Upper lobe of left lung (tissue), 6 donors: Measurements from ENCODE around the gene ARHGAP26. TPM values are rescaled to one million over a fixed set of nuclear protein-coding genes. Genes with fewer than 3 reads are reported as not detected.

Source experiments
- ATAC-seq, 2 donors: fragments of 200-7000 bp; cut with Tn5 transposase; one replicate each; pipeline ENCODE4 v1.9.1; 2022; ENCODE audit warnings: mild to moderate bottlenecking in 2 of 2, moderate library complexity in 2 of 2; ENCODE audit not compliant: low FRiP score in 2 of 2
- DNase-seq, 2 donors: peaks; one replicate each; pipeline ENCODE4 v3.0.0-alpha.2; 2019 to 2020
- H3K27ac ChIP-seq, 4 donors: fragments of 200-600 bp; sonication (generic); one replicate each; pipeline ENCODE4 v1.5.1; 2016 to 2019
- H3K27me3 ChIP-seq, 4 donors: fragments of 200-600 bp; sonication (generic); one replicate each; pipeline ENCODE4 v1.5.1; 2017 to 2019
- H3K36me3 ChIP-seq, 4 donors: fragments of 200-600 bp; sonication (generic); one replicate each; pipeline ENCODE4 v1.5.1; 2016 to 2019
- H3K4me1 ChIP-seq, 4 donors: fragments of 200-600 bp; sonication (generic); one replicate each; pipeline ENCODE4 v1.5.1; 2018 to 2019
- H3K4me3 ChIP-seq, 4 donors: fragments of 200-600 bp; sonication (generic); one replicate each; pipeline ENCODE4 v1.5.1; 2017 to 2019; ENCODE audit warnings: mild to moderate bottlenecking in 2 of 4, moderate library complexity in 1 of 4
- H3K9me3 ChIP-seq, 4 donors: fragments of 200-600 bp; sonication (generic); one replicate each; pipeline ENCODE4 v1.5.1; 2018 to 2019
- CTCF ChIP-seq, 6 experiments: fragments of 450-650 bp in 4 of 6; fragments of 200-600 bp in 2 of 6; sonication (generic) in 2 of 6; IDR thresholded peaks; one replicate each; pipeline ENCODE4 v1.5.1; 2016 to 2019; ENCODE audit warnings: antibody characterized with exemption in 6 of 6
- EP300 ChIP-seq, 4 donors: sonication (generic); formaldehyde crosslinking; IDR thresholded peaks; one replicate each; pipeline ENCODE4 v1.5.1; 2017; ENCODE audit warnings: antibody characterized with exemption in 4 of 4, control low read depth in 2 of 4
- POLR2A ChIP-seq, 4 donors: fragments of 450-650 bp; IDR thresholded peaks; one replicate each; pipeline ENCODE4 v1.5.1; 2016 to 2017; ENCODE audit warnings: antibody characterized with exemption in 4 of 4, mild to moderate bottlenecking in 2 of 4
- POLR2AphosphoS5 ChIP-seq, 2 donors: sonication (generic); formaldehyde crosslinking; IDR thresholded peaks; one replicate each; pipeline ENCODE4 v1.5.1; 2017; ENCODE audit warnings: antibody characterized with exemption in 2 of 2
- WGBS, 2 donors: methylation state at CpG; one replicate each; pipeline ENCODE4 v1.1.5; 2017 to 2018; 5-methylcytosine and 5-hydroxymethylcytosine counted together
- total RNA-seq, 6 donors: library from RNA; depleted of rRNA in 4 of 6; stranded (reverse); fragments of >200 nt in 4 of 6; gene quantifications; one replicate each; pipeline versions ENCODE4 v1.1.0 to v1.2.1, GENCODE V29; 2016 to 2021
- donor health status: DM: no; HTN: no; CAD: no; lungs with moderate emphysema.
- donor health status: DM: no; HTN: yes; CAD: no; lungs with severe emphysema.

The ARHGAP26 gene
- total RNA-seq, 6 donors from 2014 or later, result 34.9 to 90.1 (median 38.9) TPM

- Histone ChIP-seq H3K9me3 (no peaks in the 10 kb centered on the region), H3K4me3 (no peak overlapping the region), H3K27me3 (no peaks in the 10 kb centered on the region), H3K27ac (no peak overlapping the region), H3K36me3 (no peaks in the 10 kb centered on the region), H3K4me1 (peaks cover 8 to 32% (median 22%) of the 10 kb centered on the region in 4 donors)
- DNase-seq (no peak), ATAC-seq (no peak)
- no peak for TF ChIP-seq EP300 (IDR thresholded peaks at IDR 0.05)
- TF ChIP-seq POLR2A (IDR thresholded peaks at IDR 0.05), result no peak
- TF ChIP-seq POLR2AphosphoS5 (IDR thresholded peaks at IDR 0.05), result no peak
- no peak for TF ChIP-seq CTCF (IDR thresholded peaks at IDR 0.05)
- WGBS, 2 donors, result 36 to 42% methylated on average over 1 of the region's 1 CpG
These were observed 340.4 kb downstream of the ARHGAP26 start for GRCh38 chr5:143110591-143110990.

GRCh38 chr5:143111799-143112198, 341.6 kb downstream of the ARHGAP26 start:
- DNase-seq, result no peak
- H3K27ac ChIP-seq, result no peak overlapping the region
- H3K4me1 ChIP-seq, result peaks cover 8 to 25% (median 22%) of the 10 kb centered on the region in 4 donors
- no peak overlapping the region for H3K4me3 ChIP-seq
- no peaks in the 10 kb centered on the region for H3K27me3 ChIP-seq
- 92 to 97% methylated on average over 5 of the region's 5 CpGs for WGBS, 2 donors
- no peaks in the 10 kb centered on the region for H3K9me3 ChIP-seq
- ATAC-seq, result no peak
- TF ChIP-seq POLR2A (IDR thresholded peaks at IDR 0.05) (no peak), CTCF (IDR thresholded peaks at IDR 0.05) (no peak), POLR2AphosphoS5 (IDR thresholded peaks at IDR 0.05) (no peak), EP300 (IDR thresholded peaks at IDR 0.05) (no peak)
- no peaks in the 10 kb centered on the region for H3K36me3 ChIP-seq

GRCh38 chr5:143113461-143113860, 343.3 kb downstream of the ARHGAP26 start:
- no peak overlapping the region for H3K4me3 ChIP-seq
- WGBS, 2 donors, result 85 to 90% methylated on average over 3 of the region's 3 CpGs
- no peak overlapping the region for H3K27ac ChIP-seq
- H3K36me3 ChIP-seq, result no peaks in the 10 kb centered on the region
- ATAC-seq (no peak), DNase-seq (no peak)
- peaks cover 4 to 21% (median 18%) of the 10 kb centered on the region in 4 donors for H3K4me1 ChIP-seq
- TF ChIP-seq EP300 (IDR thresholded peaks at IDR 0.05), result no peak
- no peak for TF ChIP-seq POLR2AphosphoS5 (IDR thresholded peaks at IDR 0.05)
- H3K27me3 ChIP-seq, result no peaks in the 10 kb centered on the region
- no peaks in the 10 kb centered on the region for H3K9me3 ChIP-seq

GRCh38 chr5:143114481-143114880, 344.3 kb downstream of the ARHGAP26 start:
- peaks cover 0 to 24% (median 13%) of the 10 kb centered on the region in 4 donors for H3K4me1 ChIP-seq
- H3K27ac ChIP-seq, result no peak overlapping the region
- TF ChIP-seq CTCF (IDR thresholded peaks at IDR 0.05) (no peak), POLR2A (IDR thresholded peaks at IDR 0.05) (no peak), POLR2AphosphoS5 (IDR thresholded peaks at IDR 0.05) (no peak), EP300 (IDR thresholded peaks at IDR 0.05) (no peak)
- DNase-seq (no peak), ATAC-seq (no peak)
- H3K36me3 ChIP-seq, result no peaks in the 10 kb centered on the region
- 48 to 50% methylated on average over 2 of the region's 2 CpGs for WGBS, 2 donors
- H3K27me3 ChIP-seq, result no peaks in the 10 kb centered on the region
- no peaks in the 10 kb centered on the region for H3K9me3 ChIP-seq
- H3K4me3 ChIP-seq, result no peak overlapping the region

- Histone ChIP-seq H3K27me3 (no peaks in the 10 kb centered on the region), H3K27ac (no peak overlapping the region), H3K4me3 (no peak overlapping the region), H3K36me3 (no peaks in the 10 kb centered on the region), H3K9me3 (no peaks in the 10 kb centered on the region), H3K4me1 (peaks cover 0 to 23% (median 9%) of the 10 kb centered on the region in 4 donors)
- TF ChIP-seq CTCF (IDR thresholded peaks at IDR 0.05), result no peak
- DNase-seq, result no peak
- WGBS, 2 donors, result 83 to 90% methylated on average over 2 of the region's 2 CpGs
- no peak for ATAC-seq
These were observed 345.2 kb downstream of the ARHGAP26 start for GRCh38 chr5:143115381-143115780.
